SK-N-SH treated with all-trans-retinoic acid at 6 μM for 48 hours (cell line): ENCODE results near the gene RER1.

ENCODE experiments used
- CSDC2 ChIP-seq: fragments of 250-450 bp; sonication (Bioruptor Pico); IDR thresholded peaks from 2 replicates; pipeline ENCODE4 v1.5.0; 2020; ENCODE audit warnings: mild to moderate bottlenecking, moderate library complexity
- OSR1 ChIP-seq: fragments of 250-450 bp; sonication (Bioruptor Pico); IDR thresholded peaks from 2 replicates; pipeline ENCODE4 v1.8.0; 2022; ENCODE audit warnings: moderate library complexity, mild to moderate bottlenecking, inconsistent platforms
- PATZ1 ChIP-seq: fragments of 250-450 bp; sonication (Bioruptor Pico); IDR thresholded peaks from 2 replicates; pipeline ENCODE4 v1.8.0; 2020; ENCODE audit warnings: mild to moderate bottlenecking, moderate library complexity, borderline replicate concordance
- PPARA ChIP-seq: fragments of 250-450 bp; sonication (Bioruptor Pico); IDR thresholded peaks from 2 replicates; pipeline ENCODE4 v1.5.0; 2020; ENCODE audit warnings: mild to moderate bottlenecking, borderline replicate concordance
- SNAI2 ChIP-seq: fragments of 250-450 bp; sonication (Bioruptor Pico); IDR thresholded peaks from 2 replicates; pipeline ENCODE4 v1.5.0; 2020; ENCODE audit warnings: mild to moderate bottlenecking, moderate library complexity
- TOX ChIP-seq: fragments of 250-450 bp; sonication (Bioruptor Pico); IDR thresholded peaks from 2 replicates; pipeline ENCODE4 v1.8.0; 2021; ENCODE audit warnings: mild to moderate bottlenecking, moderate library complexity, borderline replicate concordance
- ZC3H10 ChIP-seq: fragments of 250-450 bp; sonication (Bioruptor Pico); IDR thresholded peaks from 2 replicates; pipeline ENCODE4 v1.5.1; 2021; ENCODE audit warnings: mild to moderate bottlenecking, moderate library complexity
- ZFP30 ChIP-seq: fragments of 450-650 bp; formaldehyde crosslinking; IDR thresholded peaks from 2 replicates; pipeline ENCODE4 v1.5.0; 2022; ENCODE audit warnings: mild to moderate bottlenecking, moderate library complexity
- ZNF70 ChIP-seq: fragments of 450-650 bp; formaldehyde crosslinking; IDR thresholded peaks from 2 replicates; pipeline ENCODE4 v1.5.0; 2020; ENCODE audit warnings: mild to moderate bottlenecking, moderate library complexity

DNA sequence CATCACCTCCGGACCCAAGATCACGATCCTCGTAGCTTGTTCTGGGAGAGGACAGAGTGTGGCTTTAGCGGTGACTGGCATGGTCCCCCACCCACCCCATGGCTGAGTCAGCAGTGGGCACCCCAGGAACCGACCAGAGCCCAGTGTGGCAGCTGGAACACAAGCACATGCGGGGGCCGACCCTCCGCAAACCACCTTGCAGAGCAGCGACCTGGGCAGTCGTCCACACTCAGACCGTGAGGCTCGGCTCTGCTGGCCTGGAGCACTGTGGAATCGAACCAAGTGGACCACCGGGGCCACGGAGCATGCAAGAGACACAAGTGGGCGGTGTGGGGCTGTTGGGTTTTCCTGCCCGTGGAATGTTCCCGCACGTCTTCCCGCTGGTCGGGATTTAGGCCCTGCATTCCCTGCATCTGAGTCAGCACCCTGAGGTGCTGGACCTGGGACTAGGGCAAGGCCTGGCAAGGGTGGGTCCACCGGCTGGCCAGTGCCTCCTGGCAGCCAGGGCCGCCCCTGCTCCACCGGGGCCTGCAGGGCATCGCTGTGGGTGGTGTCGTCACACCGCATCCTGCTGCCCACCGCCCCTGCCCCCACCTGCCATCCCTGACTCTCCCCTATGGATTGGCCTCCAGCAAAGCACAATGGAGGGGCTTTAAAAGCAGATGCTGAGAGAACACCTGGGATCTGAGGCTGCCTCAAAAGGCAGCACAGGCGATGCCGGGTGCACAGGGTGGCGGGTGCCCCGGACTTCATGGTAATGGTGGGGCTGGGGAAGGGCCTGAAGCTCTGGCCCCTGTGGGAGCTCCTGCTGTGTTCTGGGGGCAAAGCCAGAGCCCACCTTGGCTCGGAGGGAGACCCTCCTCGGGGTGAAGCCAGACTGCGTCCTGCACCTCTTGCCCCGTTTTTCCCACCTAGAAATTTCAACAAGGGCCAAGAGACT, 18.8 kb upstream of the RER1 start:
- no peak for TF ChIP-seq PATZ1 (CRISPR knock-in tag)
- no peak for TF ChIP-seq CSDC2 (CRISPR knock-in tag)
- no peak for TF ChIP-seq OSR1 (CRISPR knock-in tag)
- TF ChIP-seq SNAI2 (CRISPR knock-in tag) = no peak
- TF ChIP-seq ZC3H10 (CRISPR knock-in tag) = no peak
- TF ChIP-seq ZFP30 = no peak
- no peak for TF ChIP-seq TOX
- no peak for TF ChIP-seq ZNF70 (CRISPR knock-in tag)
- TF ChIP-seq PPARA (CRISPR knock-in tag) = no peak
